ENCODE results near the gene CREB3L2. TPM values are rescaled to one million over a fixed set of nuclear protein-coding genes. Genes with fewer than 3 reads are reported as not detected.

The CREB3L2 gene
- total RNA-seq, 1 experiment from 2014 or later: 18.1 TPM

DNA sequence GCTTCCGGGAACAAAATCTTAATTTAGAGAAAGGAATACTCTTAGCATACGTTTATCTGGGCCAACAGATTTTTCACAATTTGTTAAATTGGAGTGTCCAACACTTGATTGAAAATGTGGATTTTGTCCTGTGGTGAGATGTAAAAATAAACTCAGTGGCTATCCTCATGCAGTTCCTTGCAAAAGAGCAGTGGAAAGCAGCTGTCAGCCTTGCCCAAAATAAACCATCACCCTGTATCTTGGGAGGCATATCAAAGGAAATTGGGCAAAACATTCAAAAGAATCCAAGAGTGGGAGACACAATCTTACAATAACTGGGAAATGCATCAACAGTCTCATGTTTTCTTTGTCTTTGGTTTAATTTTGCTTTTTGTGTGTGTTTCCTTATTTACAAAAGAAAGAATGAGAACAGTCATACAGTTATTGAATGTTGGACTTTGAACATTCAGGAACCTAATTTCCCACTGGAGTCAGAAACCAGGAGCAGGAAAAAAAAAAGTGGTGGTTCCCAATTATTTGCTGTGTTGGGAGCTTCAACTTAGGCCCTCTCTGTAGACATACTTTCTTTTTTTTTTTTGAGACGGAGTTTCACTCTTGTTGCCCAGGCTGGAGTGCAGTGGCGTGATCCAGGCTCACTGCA, 110.8 kb downstream of the CREB3L2 start:
- CTCF ChIA-PET: no interaction called here
- intact Hi-C loops (cut with micrococcal nuclease): no loop called here

DNA sequence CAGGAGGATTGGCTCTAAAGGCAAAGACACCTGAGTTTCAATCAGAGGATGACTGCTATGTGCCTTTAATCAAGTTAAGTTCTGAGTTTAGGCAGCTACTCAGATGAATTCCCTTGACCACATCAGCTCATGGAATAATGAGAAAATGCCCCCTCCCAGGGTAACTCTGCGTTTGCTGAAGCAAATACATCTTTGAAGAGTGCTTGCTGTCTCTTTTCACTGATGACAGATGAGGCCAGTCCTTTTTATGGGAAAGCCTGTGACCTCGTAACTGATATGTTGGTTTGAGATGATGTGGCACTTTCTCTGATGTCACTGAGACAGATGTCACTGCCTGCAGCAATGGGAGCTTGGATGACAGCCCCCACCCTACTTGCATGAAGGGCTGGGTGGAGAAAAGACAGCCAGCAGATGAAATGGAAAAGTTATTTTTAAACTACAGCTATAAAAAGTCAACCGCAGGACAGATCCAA, 111.4 kb downstream of the CREB3L2 start:
- no peaks in the 10 kb centered on the region for H3K27me3 ChIP-seq (ENCODE audit: low read length)
- DNase-seq: no peak
- H3K4me2 ChIP-seq (ENCODE audit: low read length): no peak overlapping the region
- no peaks in the 10 kb centered on the region; the same call in 1 of the 2 replicates for H3K36me3 ChIP-seq (ENCODE audit: low read depth, low read length)
- TF ChIP-seq EZH2 (IDR thresholded peaks at IDR 0.05; ENCODE audit: low read length, unreplicated experiment): no peak
- TF ChIP-seq, protein P1, sequence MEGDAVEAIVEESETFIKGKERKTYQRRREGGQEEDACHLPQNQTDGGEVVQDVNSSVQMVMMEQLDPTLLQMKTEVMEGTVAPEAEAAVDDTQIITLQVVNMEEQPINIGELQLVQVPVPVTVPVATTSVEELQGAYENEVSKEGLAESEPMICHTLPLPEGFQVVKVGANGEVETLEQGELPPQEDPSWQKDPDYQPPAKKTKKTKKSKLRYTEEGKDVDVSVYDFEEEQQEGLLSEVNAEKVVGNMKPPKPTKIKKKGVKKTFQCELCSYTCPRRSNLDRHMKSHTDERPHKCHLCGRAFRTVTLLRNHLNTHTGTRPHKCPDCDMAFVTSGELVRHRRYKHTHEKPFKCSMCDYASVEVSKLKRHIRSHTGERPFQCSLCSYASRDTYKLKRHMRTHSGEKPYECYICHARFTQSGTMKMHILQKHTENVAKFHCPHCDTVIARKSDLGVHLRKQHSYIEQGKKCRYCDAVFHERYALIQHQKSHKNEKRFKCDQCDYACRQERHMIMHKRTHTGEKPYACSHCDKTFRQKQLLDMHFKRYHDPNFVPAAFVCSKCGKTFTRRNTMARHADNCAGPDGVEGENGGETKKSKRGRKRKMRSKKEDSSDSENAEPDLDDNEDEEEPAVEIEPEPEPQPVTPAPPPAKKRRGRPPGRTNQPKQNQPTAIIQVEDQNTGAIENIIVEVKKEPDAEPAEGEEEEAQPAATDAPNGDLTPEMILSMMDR (conservative IDR thresholded peaks at IDR 0.05; ENCODE audit: low read depth, low read length): no peak
- no peak for TF ChIP-seq EZH2phosphoT487 (IDR thresholded peaks at IDR 0.05; ENCODE audit: borderline replicate concordance, low read length)
- no peak overlapping the region for H2AFZ ChIP-seq (ENCODE audit: low read length)
- H3K27ac ChIP-seq (ENCODE audit: low read length): no peak overlapping the region
- ChIA-PET CTCF (interaction anchor here (0.5 kb wide), 1 partner anchor 199 kb away, joined by 7 read pairs; no protein-coding TSS in a partner anchor), POLR2A (ENCODE audit: unreplicated experiment) (no interaction called here)
- no TSS peak for BruUV-seq (replicated peaks)
- no peaks in the 10 kb centered on the region for H3K9me2 ChIP-seq (replicated peaks; ENCODE audit: low read length)
- H3K79me2 ChIP-seq (ENCODE audit: low read length): no peaks in the 10 kb centered on the region
- H3K9ac ChIP-seq (ENCODE audit: low read length): no peak overlapping the region
- no peak for ATAC-seq
- intact Hi-C loops (cut with micrococcal nuclease): no loop called here
- H3F3A ChIP-seq (ENCODE audit: low read length, unreplicated experiment): no peaks in the 10 kb centered on the region
- H3K9me3 ChIP-seq (ENCODE audit: low read length): no peaks in the 10 kb centered on the region
- no peaks in the 10 kb centered on the region for H4K20me1 ChIP-seq (ENCODE audit: low read length)
- H3K4me1 ChIP-seq (ENCODE audit: insufficient read depth, low read length): no peaks in the 10 kb centered on the region
- no peak overlapping the region for H3K4me3 ChIP-seq (ENCODE audit: low read length)

More for the DNA sequence above, 110.8 kb downstream of the CREB3L2 start:
- Histone ChIP-seq H3K9me3 (ENCODE audit: low read length) (no peaks in the 10 kb centered on the region), H3K79me2 (ENCODE audit: low read length) (no peaks in the 10 kb centered on the region), H3K36me3 (ENCODE audit: low read depth, low read length) (no peaks in the 10 kb centered on the region; the same call in 1 of the 2 replicates), H3K9ac (ENCODE audit: low read length) (no peak overlapping the region), H3K4me1 (ENCODE audit: insufficient read depth, low read length) (no peaks in the 10 kb centered on the region), H3K27ac (ENCODE audit: low read length) (no peak overlapping the region), H2AFZ (ENCODE audit: low read length) (no peak overlapping the region), H3F3A (ENCODE audit: low read length, unreplicated experiment) (no peaks in the 10 kb centered on the region), H3K27me3 (ENCODE audit: low read length) (no peaks in the 10 kb centered on the region), H4K20me1 (ENCODE audit: low read length) (no peaks in the 10 kb centered on the region), H3K4me3 (ENCODE audit: low read length) (no peak overlapping the region), H3K4me2 (ENCODE audit: low read length) (no peak overlapping the region), H3K9me2 (replicated peaks; ENCODE audit: low read length) (no peaks in the 10 kb centered on the region)
- ATAC-seq: no peak
- TF ChIP-seq EZH2phosphoT487 (IDR thresholded peaks at IDR 0.05; ENCODE audit: borderline replicate concordance, low read length) (no peak), EZH2 (IDR thresholded peaks at IDR 0.05; ENCODE audit: low read length, unreplicated experiment) (no peak)
- TF ChIP-seq, protein P1 (conservative IDR thresholded peaks at IDR 0.05; ENCODE audit: low read depth, low read length): no peak
- POLR2A ChIA-PET (ENCODE audit: unreplicated experiment): no interaction called here
- no peak for DNase-seq
- BruUV-seq (replicated peaks): no TSS peak

DNA sequence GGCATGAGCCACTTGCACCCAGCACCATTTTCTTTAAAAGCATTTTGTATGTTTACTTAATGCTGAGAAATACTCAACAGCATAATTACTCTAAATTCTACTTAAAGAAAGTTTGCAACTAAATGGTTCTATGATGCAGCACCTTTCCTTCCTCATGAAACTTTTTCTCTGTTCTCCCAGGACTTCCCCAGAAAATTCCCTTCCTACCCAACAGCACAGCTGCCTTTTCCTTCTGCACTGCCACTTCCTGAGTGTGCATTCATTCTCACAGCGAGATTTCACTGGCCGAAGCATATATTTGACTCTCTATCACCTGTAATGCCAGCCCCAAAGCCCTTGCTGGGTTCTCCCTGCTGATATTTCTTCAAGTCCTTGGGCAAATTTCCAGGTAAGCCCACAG, 113.6 kb downstream of the CREB3L2 start:
- Histone ChIP-seq H3K4me2 (ENCODE audit: low read length) (no peak overlapping the region), H3K9me3 (ENCODE audit: low read length) (no peaks in the 10 kb centered on the region), H2AFZ (ENCODE audit: low read length) (no peak overlapping the region), H3K4me1 (ENCODE audit: insufficient read depth, low read length) (no peaks in the 10 kb centered on the region), H4K20me1 (ENCODE audit: low read length) (no peaks in the 10 kb centered on the region), H3K9me2 (replicated peaks; ENCODE audit: low read length) (no peaks in the 10 kb centered on the region), H3F3A (ENCODE audit: low read length, unreplicated experiment) (no peaks in the 10 kb centered on the region), H3K27ac (ENCODE audit: low read length) (no peak overlapping the region), H3K36me3 (ENCODE audit: low read depth, low read length) (no peaks in the 10 kb centered on the region), H3K9ac (ENCODE audit: low read length) (no peak overlapping the region), H3K27me3 (ENCODE audit: low read length) (no peaks in the 10 kb centered on the region), H3K79me2 (ENCODE audit: low read length) (no peaks in the 10 kb centered on the region), H3K4me3 (ENCODE audit: low read length) (no peak overlapping the region)
- CTCF ChIA-PET: no interaction called here
- no peak for TF ChIP-seq EZH2phosphoT487 (IDR thresholded peaks at IDR 0.05; ENCODE audit: borderline replicate concordance, low read length)
- no peak for TF ChIP-seq EZH2 (IDR thresholded peaks at IDR 0.05; ENCODE audit: low read length, unreplicated experiment)
- TF ChIP-seq, protein P1 (conservative IDR thresholded peaks at IDR 0.05; ENCODE audit: low read depth, low read length): no peak
- intact Hi-C loops (cut with micrococcal nuclease): no loop called here
- no peak for ATAC-seq
- DNase-seq: no peak
- POLR2A ChIA-PET (ENCODE audit: unreplicated experiment): no interaction called here
- no TSS peak for BruUV-seq (replicated peaks)

Measured in PC-3 (cell line).